K562 (cell line): Measurements from ENCODE around the gene TMEM59. TPM values are rescaled to one million over a fixed set of nuclear protein-coding genes. Genes with fewer than 3 reads are reported as not detected.

Experiments
- ATF1 ChIP-seq, 2 experiments: fragments of 450-650 bp in 1 of 2; IDR thresholded peaks; 2 replicates each; pipeline ENCODE4 v1.6.1; 2016; ENCODE audit warnings: missing compliant biosample characterization in 1 of 2, missing genetic modification characterization in 1 of 2
- CBX2 ChIP-seq: fragments of 200-600 bp; sonication (generic); IDR thresholded peaks from one replicate; pipeline ENCODE4 v1.6.1; 2012; ENCODE audit warnings: mild to moderate bottlenecking, low read length, inconsistent platforms; ENCODE audit not compliant: insufficient read depth, poor library complexity, severe bottlenecking
- CBX3 ChIP-seq, 2 experiments: IDR thresholded peaks; 1 replicate in 1 of 2; 2 replicates in 1 of 2; pipeline ENCODE4 v1.6.1; 2012; ENCODE audit warnings: inconsistent platforms in 2 of 2, low read length in 2 of 2, borderline replicate concordance in 1 of 2, control low read depth in 1 of 2
- CBX8 ChIP-seq: fragments of 200-600 bp; sonication (generic); IDR thresholded peaks from 2 replicates; pipeline ENCODE4 v1.6.1; 2012; ENCODE audit warnings: borderline replicate concordance, mixed run types, low read depth, mild to moderate bottlenecking, moderate library complexity, mixed read lengths, low read length, control low read depth, inconsistent platforms; ENCODE audit not compliant: poor library complexity, severe bottlenecking; ENCODE audit errors: extremely low read depth
- ELF2 ChIP-seq: fragments of 250-450 bp; sonication (Bioruptor Pico); IDR thresholded peaks from 2 replicates; pipeline ENCODE4 v1.5.0; 2021; ENCODE audit warnings: mild to moderate bottlenecking
- EP300 ChIP-seq: IDR thresholded peaks from 2 replicates; pipeline ENCODE4 v1.6.1; 2012; ENCODE audit warnings: low read length, improper control_type of control experiment
- FOXK1 ChIP-seq: sonication (generic); formaldehyde crosslinking; IDR thresholded peaks from 2 replicates; pipeline ENCODE4 v1.8.0; 2022; ENCODE audit warnings: missing genetic modification reagents, mild to moderate bottlenecking, borderline replicate concordance
- KLF16 ChIP-seq: IDR thresholded peaks from 2 replicates; pipeline ENCODE4 v1.6.1; 2016; ENCODE audit warnings: antibody characterized with exemption
- LCOR ChIP-seq: sonication (generic); formaldehyde crosslinking; IDR thresholded peaks from 2 replicates; pipeline ENCODE4 v1.8.0; 2022; ENCODE audit warnings: mild to moderate bottlenecking, missing genetic modification reagents
- MLX ChIP-seq, 2 experiments: fragments of 450-650 bp in 1 of 2; sonication (generic) in 1 of 2; formaldehyde crosslinking; conservative IDR thresholded peaks; 2 replicates each; pipeline versions ENCODE4 v1.4.0 to v1.8.1; 2020 to 2022; ENCODE audit warnings: mild to moderate bottlenecking in 1 of 2, missing genetic modification reagents in 1 of 2
- NBN ChIP-seq: fragments of 450-650 bp; IDR thresholded peaks from 2 replicates; pipeline ENCODE4 v1.6.1; 2016; ENCODE audit warnings: low read depth, mild to moderate bottlenecking
- NR2F6 ChIP-seq: fragments of 450-650 bp; formaldehyde crosslinking; IDR thresholded peaks from 2 replicates; pipeline ENCODE4 v1.4.0; 2020; ENCODE audit warnings: mild to moderate bottlenecking
- RAD21 ChIP-seq, 2 experiments: fragments of 250-450 bp in 1 of 2; fragments of 450-650 bp in 1 of 2; sonication (Bioruptor Pico) in 1 of 2; formaldehyde crosslinking in 1 of 2; IDR thresholded peaks in 1 of 2; conservative IDR thresholded peaks in 1 of 2; 2 replicates each; pipeline versions ENCODE4 v1.4.0 to v1.8.0; 2020 to 2022; ENCODE audit warnings: mild to moderate bottlenecking in 2 of 2, moderate library complexity in 1 of 2
- RUNX1 ChIP-seq: sonication (generic); IDR thresholded peaks from 2 replicates; pipeline ENCODE4 v1.6.1; 2016; ENCODE audit warnings: antibody characterized with exemption, low read depth
- SP2 ChIP-seq: IDR thresholded peaks from 2 replicates; pipeline ENCODE4 v1.6.1; 2011; ENCODE audit warnings: mild to moderate bottlenecking, low read depth, low read length, moderate library complexity; ENCODE audit not compliant: poor library complexity, severe bottlenecking; ENCODE audit errors: extremely low read depth
- TAF1 ChIP-seq: IDR thresholded peaks from 2 replicates; pipeline ENCODE4 v1.6.1; 2011; ENCODE audit warnings: mild to moderate bottlenecking, low read length, moderate library complexity; ENCODE audit not compliant: insufficient read depth, control insufficient read depth, severe bottlenecking; ENCODE audit errors: extremely low read depth
- TAF7 ChIP-seq: fragments of 450-650 bp; IDR thresholded peaks from 2 replicates; pipeline ENCODE4 v1.6.1; 2016; ENCODE audit warnings: missing genetic modification characterization, missing compliant biosample characterization
- TCF7 ChIP-seq: sonication (generic); IDR thresholded peaks from 2 replicates; pipeline ENCODE4 v1.6.1; 2016; ENCODE audit warnings: antibody characterized with exemption, borderline replicate concordance
- WHSC1 ChIP-seq: IDR thresholded peaks from one replicate; pipeline ENCODE4 v1.6.1; 2012; ENCODE audit warnings: low read length, control low read depth, inconsistent platforms
- ZNF12 ChIP-seq: sonication (generic); formaldehyde crosslinking; IDR thresholded peaks from 2 replicates; pipeline ENCODE4 v1.4.0; 2020; ENCODE audit warnings: mild to moderate bottlenecking, missing genetic modification reagents
- ZNF174 ChIP-seq: fragments of 250-450 bp; sonication (Bioruptor Pico); IDR thresholded peaks from 2 replicates; pipeline ENCODE4 v1.4.0; 2020; ENCODE audit warnings: mild to moderate bottlenecking
- polyA plus RNA-seq, 8 experiments: library from polyadenylated mRNA; depleted of rRNA in 4 of 8; stranded (reverse) in 5 of 8; unstranded in 3 of 8; fragments of >200 nt; fragmentation: Nextera tagmentation in 2 of 8; fragmentation: Illumina TruSeq in 1 of 8; extraction: Ambion mirVana in 2 of 8; extraction: Trizol in 1 of 8; gene quantifications; 2 replicates each; pipeline versions ENCODE4 v1.2.1 to v1.2.3, GENCODE V29; 2011 to 2014; ENCODE audit warnings: inconsistent platforms in 1 of 8, missing spikeins in 1 of 8
- total RNA-seq, 7 experiments: library from RNA; depleted of rRNA in 6 of 7; stranded (reverse); fragments of >200 nt in 6 of 7; fragmentation: Illumina TruSeq in 2 of 7; extraction: Trizol in 2 of 7; gene quantifications; 2 replicates each; pipeline versions ENCODE4 v1.2.1 to v1.2.3, GENCODE V29; 2011 to 2021; ENCODE audit warnings: low replicate concordance in 1 of 7
- TF ChIP-seq, protein P1 (sequence below), 3 experiments: fragments of 200-800 bp in 1 of 3; fragments of 250-450 bp in 1 of 3; fragments of 450-650 bp in 1 of 3; sonication (Bioruptor Pico) in 1 of 3; sonication (Bioruptor generic) in 1 of 3; formaldehyde crosslinking in 1 of 3; IDR thresholded peaks; 2 replicates each; pipeline versions ENCODE4 v1.6.1 to v1.8.0; 2016 to 2022; ENCODE audit warnings: mild to moderate bottlenecking in 2 of 3, missing genetic modification characterization in 2 of 3, missing compliant biosample characterization in 1 of 3, moderate library complexity in 1 of 3
- TF ChIP-seq, protein P2 (sequence below): sonication (generic); formaldehyde crosslinking; IDR thresholded peaks from 2 replicates; pipeline ENCODE4 v1.8.1; 2022; ENCODE audit warnings: missing genetic modification reagents

TMEM59 gene
- total and polyA plus RNA-seq, 9 of the 15 experiments (the other 6 are each of a cell fraction or from before 2014, with no cell fraction given): 93.1 to 316 (median 151) TPM

DNA sequence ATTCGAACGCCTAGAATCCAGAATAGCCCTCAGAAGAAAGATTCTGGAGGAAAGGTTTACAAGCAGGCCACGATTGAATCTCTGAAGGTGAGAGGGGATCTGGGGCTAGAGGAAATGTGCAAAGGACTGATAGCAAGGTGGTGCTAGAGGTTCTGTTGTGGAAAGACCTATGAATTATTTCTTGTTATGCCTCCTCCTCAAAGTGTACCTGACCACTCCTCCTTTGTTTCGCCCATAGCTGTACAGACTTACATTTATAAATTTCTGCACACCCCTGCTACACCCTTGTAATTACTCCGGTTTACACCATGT is 1.4 kb upstream of the TMEM59 start (continued):
- TF ChIP-seq CBX3 (IDR thresholded peaks at IDR 0.05; ENCODE audit: borderline replicate concordance in 1 of 2, low read length in 2 of 2) (peak in 1 of 2 experiments; percentile 33; a peak in 1 of 3 replicates), KLF16 (no peak), SP2 (no peak), ZNF12 (CRISPR knock-in tag) (no peak), ZNF174 (CRISPR knock-in tag) (no peak), CBX2 (no peak), ATF1 (CRISPR knock-in tag; IDR thresholded peaks at IDR 0.05) (no peak), ATF1 (tag; IDR thresholded peaks at IDR 0.05) (no peak), TAF1 (no peak), RUNX1 (no peak), NR2F6 (CRISPR knock-in tag) (no peak), MLX (CRISPR knock-in tag; conservative IDR thresholded peaks at IDR 0.05) (no peak), WHSC1 (no peak), FOXK1 (CRISPR knock-in tag) (no peak), RAD21 (CRISPR knock-in tag; conservative IDR thresholded peaks at IDR 0.05 in 1 of 2, IDR thresholded peaks at IDR 0.05 in 1 of 2) (peak in 1 of 2 experiments; percentile 30; a peak in 2 of 4 replicates), TCF7 (0 out of 2 replicates have a peak, but pooled peaks have one; percentile 47), EP300 (peak; percentile 66; the same call in 1 of the 2 replicates), ELF2 (no peak), NBN (0 out of 2 replicates have a peak, but pooled peaks have one; percentile 14), TAF7 (tag) (no peak), CBX8 (no peak), LCOR (CRISPR knock-in tag) (no peak)
- TF ChIP-seq, protein P1, sequence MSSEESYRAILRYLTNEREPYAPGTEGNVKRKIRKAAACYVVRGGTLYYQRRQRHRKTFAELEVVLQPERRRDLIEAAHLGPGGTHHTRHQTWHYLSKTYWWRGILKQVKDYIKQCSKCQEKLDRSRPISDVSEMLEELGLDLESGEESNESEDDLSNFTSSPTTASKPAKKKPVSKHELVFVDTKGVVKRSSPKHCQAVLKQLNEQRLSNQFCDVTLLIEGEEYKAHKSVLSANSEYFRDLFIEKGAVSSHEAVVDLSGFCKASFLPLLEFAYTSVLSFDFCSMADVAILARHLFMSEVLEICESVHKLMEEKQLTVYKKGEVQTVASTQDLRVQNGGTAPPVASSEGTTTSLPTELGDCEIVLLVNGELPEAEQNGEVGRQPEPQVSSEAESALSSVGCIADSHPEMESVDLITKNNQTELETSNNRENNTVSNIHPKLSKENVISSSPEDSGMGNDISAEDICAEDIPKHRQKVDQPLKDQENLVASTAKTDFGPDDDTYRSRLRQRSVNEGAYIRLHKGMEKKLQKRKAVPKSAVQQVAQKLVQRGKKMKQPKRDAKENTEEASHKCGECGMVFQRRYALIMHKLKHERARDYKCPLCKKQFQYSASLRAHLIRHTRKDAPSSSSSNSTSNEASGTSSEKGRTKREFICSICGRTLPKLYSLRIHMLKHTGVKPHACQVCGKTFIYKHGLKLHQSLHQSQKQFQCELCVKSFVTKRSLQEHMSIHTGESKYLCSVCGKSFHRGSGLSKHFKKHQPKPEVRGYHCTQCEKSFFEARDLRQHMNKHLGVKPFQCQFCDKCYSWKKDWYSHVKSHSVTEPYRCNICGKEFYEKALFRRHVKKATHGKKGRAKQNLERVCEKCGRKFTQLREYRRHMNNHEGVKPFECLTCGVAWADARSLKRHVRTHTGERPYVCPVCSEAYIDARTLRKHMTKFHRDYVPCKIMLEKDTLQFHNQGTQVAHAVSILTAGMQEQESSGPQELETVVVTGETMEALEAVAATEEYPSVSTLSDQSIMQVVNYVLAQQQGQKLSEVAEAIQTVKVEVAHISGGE (CRISPR knock-in tag; IDR thresholded peaks at IDR 0.05): no peak
- TF ChIP-seq, protein P2, sequence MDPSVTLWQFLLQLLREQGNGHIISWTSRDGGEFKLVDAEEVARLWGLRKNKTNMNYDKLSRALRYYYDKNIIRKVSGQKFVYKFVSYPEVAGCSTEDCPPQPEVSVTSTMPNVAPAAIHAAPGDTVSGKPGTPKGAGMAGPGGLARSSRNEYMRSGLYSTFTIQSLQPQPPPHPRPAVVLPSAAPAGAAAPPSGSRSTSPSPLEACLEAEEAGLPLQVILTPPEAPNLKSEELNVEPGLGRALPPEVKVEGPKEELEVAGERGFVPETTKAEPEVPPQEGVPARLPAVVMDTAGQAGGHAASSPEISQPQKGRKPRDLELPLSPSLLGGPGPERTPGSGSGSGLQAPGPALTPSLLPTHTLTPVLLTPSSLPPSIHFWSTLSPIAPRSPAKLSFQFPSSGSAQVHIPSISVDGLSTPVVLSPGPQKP (CRISPR knock-in tag): no peak
